Measurements from ENCODE around the gene GRPEL2. TPM values are rescaled to one million over a fixed set of nuclear protein-coding genes. Genes with fewer than 3 reads are reported as not detected.

GRPEL2 gene, protein sequence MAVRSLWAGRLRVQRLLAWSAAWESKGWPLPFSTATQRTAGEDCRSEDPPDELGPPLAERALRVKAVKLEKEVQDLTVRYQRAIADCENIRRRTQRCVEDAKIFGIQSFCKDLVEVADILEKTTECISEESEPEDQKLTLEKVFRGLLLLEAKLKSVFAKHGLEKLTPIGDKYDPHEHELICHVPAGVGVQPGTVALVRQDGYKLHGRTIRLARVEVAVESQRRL
- 10 to 100 TPM; 12.6 to 19.6 (median 13.7) TPM for total RNA-seq

DNA sequence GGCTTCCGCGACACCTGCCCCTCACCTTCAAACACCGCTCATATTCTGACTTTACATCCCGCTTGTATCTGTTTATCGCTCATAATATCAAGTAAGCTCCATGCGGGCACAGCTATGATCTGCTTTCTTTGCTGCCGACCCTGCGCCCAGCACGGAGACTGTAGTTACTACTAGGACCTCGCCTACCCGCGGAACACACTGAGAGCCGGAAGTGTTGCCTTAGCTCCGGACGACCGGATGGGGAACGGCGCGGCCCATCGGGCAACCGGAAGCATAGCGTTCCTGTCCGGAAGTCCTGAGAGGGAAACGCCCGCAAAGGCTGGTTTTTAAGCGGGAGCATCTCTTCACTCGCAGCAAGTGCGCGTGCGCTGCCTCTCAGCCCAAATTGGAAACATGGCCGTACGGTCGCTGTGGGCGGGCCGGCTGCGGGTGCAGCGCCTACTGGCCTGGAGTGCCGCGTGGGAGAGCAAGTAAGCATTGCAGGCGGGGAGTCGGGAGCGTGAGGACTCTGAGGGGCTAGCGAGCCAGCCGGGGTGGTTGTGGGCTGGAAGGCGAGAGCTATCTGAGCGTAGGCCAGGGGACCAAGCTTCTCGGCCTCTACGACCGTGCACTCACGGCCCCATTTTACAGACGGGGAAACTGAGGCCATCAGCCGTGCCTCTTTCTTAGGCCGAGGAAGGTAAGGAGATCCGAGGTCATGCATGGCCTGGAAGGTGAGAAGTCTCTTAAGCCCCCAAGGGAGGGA is at the start of gene GRPEL2:
TSS of gene GRPEL2 (plus strand) at position 353 of the 745 bp plus-strand sequence. CDS start at position 394, 41 bp downstream.
- H3K27ac ChIP-seq = peak within 1 kb of the TSS; percentile 29 to 72 (median 68)
- peaks cover 6 to 12% of the 10 kb centered on the region in 2 donors for H3K4me1 ChIP-seq
- H3K36me3 ChIP-seq = peaks cover 19% of the 10 kb centered on the region in 2 donors
- H3K4me3 ChIP-seq (replicated peaks in 1 of 3) = peak within 1 kb of the TSS; percentile 21 to 81 (median 71)
- WGBS, 2 donors = 1 to 2% methylated on average over 22 to 46 of the region's 54 CpGs
- intact Hi-C loops (cut with DNase I) = no loop called here
- H3K9me3 ChIP-seq = no peaks in the 10 kb centered on the region
- TF ChIP-seq, protein P1, sequence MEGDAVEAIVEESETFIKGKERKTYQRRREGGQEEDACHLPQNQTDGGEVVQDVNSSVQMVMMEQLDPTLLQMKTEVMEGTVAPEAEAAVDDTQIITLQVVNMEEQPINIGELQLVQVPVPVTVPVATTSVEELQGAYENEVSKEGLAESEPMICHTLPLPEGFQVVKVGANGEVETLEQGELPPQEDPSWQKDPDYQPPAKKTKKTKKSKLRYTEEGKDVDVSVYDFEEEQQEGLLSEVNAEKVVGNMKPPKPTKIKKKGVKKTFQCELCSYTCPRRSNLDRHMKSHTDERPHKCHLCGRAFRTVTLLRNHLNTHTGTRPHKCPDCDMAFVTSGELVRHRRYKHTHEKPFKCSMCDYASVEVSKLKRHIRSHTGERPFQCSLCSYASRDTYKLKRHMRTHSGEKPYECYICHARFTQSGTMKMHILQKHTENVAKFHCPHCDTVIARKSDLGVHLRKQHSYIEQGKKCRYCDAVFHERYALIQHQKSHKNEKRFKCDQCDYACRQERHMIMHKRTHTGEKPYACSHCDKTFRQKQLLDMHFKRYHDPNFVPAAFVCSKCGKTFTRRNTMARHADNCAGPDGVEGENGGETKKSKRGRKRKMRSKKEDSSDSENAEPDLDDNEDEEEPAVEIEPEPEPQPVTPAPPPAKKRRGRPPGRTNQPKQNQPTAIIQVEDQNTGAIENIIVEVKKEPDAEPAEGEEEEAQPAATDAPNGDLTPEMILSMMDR (IDR thresholded peaks at IDR 0.05) = peak in 1 of 6 experiments; percentile 3
- TF ChIP-seq POLR2A (IDR thresholded peaks at IDR 0.05) = peak in 1 of 2 donors; percentile 71
- no peaks in the 10 kb centered on the region for H3K27me3 ChIP-seq
- DNase-seq = peak; percentile 94 to 96

DNA sequence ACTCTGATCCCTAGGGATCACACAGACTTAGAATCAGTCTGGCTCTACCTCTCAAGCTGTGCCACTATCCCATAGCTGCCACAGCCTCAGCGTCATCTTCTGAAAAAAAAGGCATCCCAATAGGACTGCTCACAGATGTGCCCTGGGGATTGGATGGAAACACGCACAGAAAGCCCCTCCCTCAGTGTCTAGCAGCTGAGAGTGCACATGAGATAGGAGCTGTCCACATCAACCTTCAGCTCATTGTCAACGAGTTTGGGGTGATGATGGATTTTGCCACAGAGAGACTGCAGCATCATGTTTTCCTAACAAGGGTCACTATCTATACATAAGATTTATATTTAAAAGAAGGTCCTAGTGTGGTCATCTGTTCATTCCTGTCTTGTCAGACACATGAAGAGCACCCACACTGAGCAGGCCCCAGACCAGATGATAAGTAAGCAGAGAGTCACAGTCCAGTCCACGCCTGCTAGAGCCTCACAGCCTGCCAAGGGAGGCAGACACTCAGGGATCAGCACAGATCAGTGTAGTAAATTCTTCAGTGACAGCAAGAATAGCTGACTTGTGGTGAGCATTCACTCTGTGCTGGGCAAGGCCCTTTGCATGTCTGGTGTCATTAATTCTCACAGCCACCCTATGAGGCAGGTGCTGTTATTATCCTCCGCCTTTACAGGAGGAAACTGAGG is 47.8 kb upstream of the GRPEL2 start:
- Histone ChIP-seq H3K27ac (peak overlapping the region in 1 of 3 donors; percentile 17), H3K4me3 (replicated peaks in 1 of 3) (no peak overlapping the region), H3K4me1 (peaks cover 0 to 4% of the 10 kb centered on the region in 2 donors), H3K9me3 (no peaks in the 10 kb centered on the region), H3K27me3 (no peaks in the 10 kb centered on the region), H3K36me3 (no peaks in the 10 kb centered on the region)
- no peak for DNase-seq
- 87 to 91% methylated on average over 4 to 5 of the region's 5 CpGs for WGBS, 2 donors
- TF ChIP-seq, protein P1 (IDR thresholded peaks at IDR 0.05) = no peak
- no peak for TF ChIP-seq POLR2A (IDR thresholded peaks at IDR 0.05)
- intact Hi-C loops (cut with DNase I) = no loop called here

- no peak for TF ChIP-seq POLR2A (IDR thresholded peaks at IDR 0.05)
- TF ChIP-seq, protein P1 (IDR thresholded peaks at IDR 0.05) = no peak
- DNase-seq = no peak
- H3K9me3 ChIP-seq = no peaks in the 10 kb centered on the region
- no peaks in the 10 kb centered on the region for H3K36me3 ChIP-seq
- H3K27ac ChIP-seq = peak overlapping the region in 1 of 3 donors; percentile 17
- H3K27me3 ChIP-seq = no peaks in the 10 kb centered on the region
- WGBS, 2 donors = 64 to 69% methylated on average over 1 of the region's 1 CpG
- intact Hi-C loops (cut with DNase I) = no loop called here
- no peak overlapping the region for H3K4me3 ChIP-seq (replicated peaks in 1 of 3)
- peaks cover 0 to 4% of the 10 kb centered on the region in 2 donors for H3K4me1 ChIP-seq
Measured at GRCh38 chr5:149298163-149298562, 47.1 kb upstream of the GRPEL2 start.

DNA sequence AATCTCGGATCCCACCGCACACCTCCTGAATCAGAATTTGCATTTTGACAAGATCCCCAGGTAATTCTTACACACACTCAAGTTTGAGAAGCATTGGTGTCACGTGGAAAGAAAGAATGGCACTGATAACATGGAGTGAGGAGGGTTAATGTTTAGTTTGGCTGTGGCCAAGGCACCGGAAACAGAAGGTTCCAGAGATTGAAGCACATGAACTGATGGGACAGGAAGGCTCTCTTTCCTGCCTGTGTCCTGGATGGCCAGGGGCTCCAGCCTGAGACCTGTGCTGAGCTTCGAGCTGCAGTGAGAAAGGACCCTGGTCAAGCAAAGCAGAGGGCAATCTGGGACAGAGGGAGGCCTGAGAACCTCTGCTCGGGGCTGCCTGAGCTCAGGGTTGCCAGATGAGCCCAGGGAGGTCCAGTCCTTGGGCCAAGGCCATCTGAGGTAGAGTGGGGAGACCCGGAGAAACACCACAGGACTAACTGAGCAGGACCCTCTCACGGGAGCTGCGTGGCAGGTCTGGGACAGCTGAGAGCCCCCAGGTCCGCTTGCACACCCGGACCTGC is 46.4 kb upstream of the GRPEL2 start:
- intact Hi-C loops (cut with DNase I) = no loop called here
- DNase-seq = peak in 1 of 2 donors; percentile 27
- 58 to 67% methylated on average over 9 to 11 of the region's 11 CpGs for WGBS, 2 donors
- TF ChIP-seq, protein P1 (IDR thresholded peaks at IDR 0.05) = no peak
- no peak for TF ChIP-seq POLR2A (IDR thresholded peaks at IDR 0.05)
- peak overlapping the region in 2 of 3 donors; percentile 17 to 46 for H3K27ac ChIP-seq
- peaks cover 0 to 4% of the 10 kb centered on the region in 2 donors for H3K4me1 ChIP-seq
- no peaks in the 10 kb centered on the region for H3K27me3 ChIP-seq
- no peak overlapping the region for H3K4me3 ChIP-seq (replicated peaks in 1 of 3)
- H3K36me3 ChIP-seq = no peaks in the 10 kb centered on the region
- H3K9me3 ChIP-seq = no peaks in the 10 kb centered on the region
